Measurements from ENCODE around the gene PGGHG. TPM values are rescaled to one million over a fixed set of nuclear protein-coding genes. Genes with fewer than 3 reads are reported as not detected.

Gene PGGHG
- total RNA-seq, 2 experiments from 2014 or later, result 670 to 671 TPM

DNA sequence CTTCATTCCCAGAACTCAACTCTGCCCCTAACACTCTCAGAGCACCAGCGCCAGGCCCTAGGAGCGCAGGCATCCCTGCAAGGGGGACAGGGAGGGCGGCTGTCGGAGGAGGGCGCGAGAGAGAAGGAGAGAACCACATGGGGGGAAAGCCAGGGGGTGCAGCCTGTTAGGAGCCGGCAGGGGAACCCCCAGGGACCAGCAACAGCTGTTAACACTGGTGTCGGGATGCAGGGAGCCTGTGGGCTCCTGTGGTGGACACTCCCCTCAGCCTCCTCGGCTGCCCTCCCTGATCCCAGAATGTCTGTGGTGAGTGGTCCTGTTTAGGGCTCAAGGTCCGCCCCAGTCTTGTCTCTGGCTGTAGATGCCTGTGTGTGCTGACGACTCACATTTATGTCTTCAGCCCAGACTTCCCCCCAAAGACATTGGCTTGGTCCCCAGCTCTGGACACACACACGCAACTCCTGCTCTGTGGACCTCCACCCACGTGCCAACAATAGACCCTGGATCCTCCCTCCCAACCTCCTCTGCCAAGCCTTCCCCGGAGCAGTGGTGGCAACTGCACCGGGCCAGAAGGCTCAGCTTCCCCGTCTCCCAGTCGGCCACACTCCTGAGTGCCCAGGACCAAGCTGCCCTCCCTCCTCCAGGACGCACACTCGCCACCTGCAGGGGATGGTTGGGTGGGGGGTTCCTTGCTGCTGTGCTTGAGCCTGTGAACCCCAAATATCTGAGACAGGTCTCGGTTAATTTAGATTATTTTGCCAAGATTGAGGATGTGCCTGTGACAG, 11.2 kb downstream of the PGGHG start:
- Histone ChIP-seq H3K9me3 (ENCODE audit: control insufficient read depth in 1 of 2, insufficient read depth in 1 of 2, low read length in 2 of 2) (no peaks in the 10 kb centered on the region), H3K4me1 (ENCODE audit: insufficient read depth, low read length) (peaks cover 45% of the 10 kb centered on the region), H3K27me3 (ENCODE audit: control insufficient read depth in 1 of 2, insufficient read depth in 2 of 2, low read length in 2 of 2) (no peaks in the 10 kb centered on the region), H3K27ac (ENCODE audit: low read depth in 1 of 2, low read length in 2 of 2) (no peak overlapping the region), H3K36me3 (ENCODE audit: insufficient read depth, low read length) (no peaks in the 10 kb centered on the region), H3K4me3 (ENCODE audit: low read length) (no peak overlapping the region)
- intact Hi-C loops (cut with DNase I, micrococcal nuclease), result loop anchor here in 1 of 2 experiments (10.0 kb wide), 1 partner anchor 215 kb away; no protein-coding TSS in a partner anchor
- peak in 3 of 14 experiments; percentile 21 to 60 (median 44) for DNase-seq
- TF ChIP-seq, protein P1, sequence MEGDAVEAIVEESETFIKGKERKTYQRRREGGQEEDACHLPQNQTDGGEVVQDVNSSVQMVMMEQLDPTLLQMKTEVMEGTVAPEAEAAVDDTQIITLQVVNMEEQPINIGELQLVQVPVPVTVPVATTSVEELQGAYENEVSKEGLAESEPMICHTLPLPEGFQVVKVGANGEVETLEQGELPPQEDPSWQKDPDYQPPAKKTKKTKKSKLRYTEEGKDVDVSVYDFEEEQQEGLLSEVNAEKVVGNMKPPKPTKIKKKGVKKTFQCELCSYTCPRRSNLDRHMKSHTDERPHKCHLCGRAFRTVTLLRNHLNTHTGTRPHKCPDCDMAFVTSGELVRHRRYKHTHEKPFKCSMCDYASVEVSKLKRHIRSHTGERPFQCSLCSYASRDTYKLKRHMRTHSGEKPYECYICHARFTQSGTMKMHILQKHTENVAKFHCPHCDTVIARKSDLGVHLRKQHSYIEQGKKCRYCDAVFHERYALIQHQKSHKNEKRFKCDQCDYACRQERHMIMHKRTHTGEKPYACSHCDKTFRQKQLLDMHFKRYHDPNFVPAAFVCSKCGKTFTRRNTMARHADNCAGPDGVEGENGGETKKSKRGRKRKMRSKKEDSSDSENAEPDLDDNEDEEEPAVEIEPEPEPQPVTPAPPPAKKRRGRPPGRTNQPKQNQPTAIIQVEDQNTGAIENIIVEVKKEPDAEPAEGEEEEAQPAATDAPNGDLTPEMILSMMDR (IDR thresholded peaks at IDR 0.05), result no peak
- Mint-ChIP-seq H3K27ac (no peak overlapping the region), H3K4me1 (ENCODE audit: low read depth) (peaks cover 14% of the 10 kb centered on the region), H3K27me3 (no peaks in the 10 kb centered on the region), H3K4me3 (no peak overlapping the region), H3K36me3 (ENCODE audit: low read depth) (peaks cover 2% of the 10 kb centered on the region), H3K9me3 (no peaks in the 10 kb centered on the region)
- ATAC-seq (ENCODE audit: poor library complexity), result no peak
- POLR2A ChIA-PET, result no interaction called here
- CTCF ChIA-PET, result interaction anchor here (2.4 kb wide), 1 partner anchor 49 kb away, joined by 7 read pairs; no protein-coding TSS in a partner anchor

DNA sequence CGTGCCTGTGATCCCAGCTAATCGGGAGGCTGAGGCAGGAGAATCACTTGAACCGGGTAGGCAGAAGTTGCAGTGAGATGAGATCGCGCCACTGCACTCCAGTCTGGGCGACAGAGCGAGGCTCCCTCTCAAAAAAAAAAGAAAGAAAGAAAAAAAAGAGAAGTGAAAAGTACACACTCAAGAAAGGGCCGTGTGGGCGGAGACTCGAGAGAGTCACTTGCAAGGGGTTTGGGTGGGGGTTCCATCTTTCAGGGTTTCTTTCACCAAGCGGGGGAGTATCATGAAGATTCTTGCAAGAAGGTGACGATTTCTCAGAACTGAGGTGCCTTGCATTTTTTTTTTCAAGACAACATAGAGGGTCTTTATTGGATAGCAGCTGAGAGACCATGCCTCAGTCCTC, 14.4 kb downstream of the PGGHG start:
- Mint-ChIP-seq H3K27ac (no peak overlapping the region), H3K4me1 (ENCODE audit: low read depth) (peaks cover 27% of the 10 kb centered on the region), H3K4me3 (peak overlapping the region; percentile 25), H3K9me3 (no peaks in the 10 kb centered on the region), H3K27me3 (no peaks in the 10 kb centered on the region), H3K36me3 (ENCODE audit: low read depth) (peaks cover 5% of the 10 kb centered on the region)
- Histone ChIP-seq H3K9me3 (ENCODE audit: control insufficient read depth in 1 of 2, insufficient read depth in 1 of 2, low read length in 2 of 2) (no peaks in the 10 kb centered on the region), H3K36me3 (ENCODE audit: insufficient read depth, low read length) (no peaks in the 10 kb centered on the region), H3K27me3 (ENCODE audit: control insufficient read depth in 1 of 2, insufficient read depth in 2 of 2, low read length in 2 of 2) (no peaks in the 10 kb centered on the region), H3K27ac (ENCODE audit: low read depth in 1 of 2, low read length in 2 of 2) (no peak overlapping the region), H3K4me1 (ENCODE audit: insufficient read depth, low read length) (peaks cover 59% of the 10 kb centered on the region), H3K4me3 (ENCODE audit: low read length) (no peak overlapping the region)
- intact Hi-C loops (cut with DNase I, micrococcal nuclease), result loop anchor here in 1 of 2 experiments (2.0 to 10.0 kb wide), 2 partner anchors 51 to 211 kb away; no protein-coding TSS in a partner anchor
- POLR2A ChIA-PET, result interaction anchor here (1.4 to 3.7 kb wide), 2 partner anchors 13 to 147 kb away, joined by 3 to 30 read pairs; no protein-coding TSS in a partner anchor
- ATAC-seq (ENCODE audit: poor library complexity) (no peak), DNase-seq (no peak)
- CTCF ChIA-PET, result no interaction called here
- TF ChIP-seq, protein P1 (IDR thresholded peaks at IDR 0.05), result no peak

DNA sequence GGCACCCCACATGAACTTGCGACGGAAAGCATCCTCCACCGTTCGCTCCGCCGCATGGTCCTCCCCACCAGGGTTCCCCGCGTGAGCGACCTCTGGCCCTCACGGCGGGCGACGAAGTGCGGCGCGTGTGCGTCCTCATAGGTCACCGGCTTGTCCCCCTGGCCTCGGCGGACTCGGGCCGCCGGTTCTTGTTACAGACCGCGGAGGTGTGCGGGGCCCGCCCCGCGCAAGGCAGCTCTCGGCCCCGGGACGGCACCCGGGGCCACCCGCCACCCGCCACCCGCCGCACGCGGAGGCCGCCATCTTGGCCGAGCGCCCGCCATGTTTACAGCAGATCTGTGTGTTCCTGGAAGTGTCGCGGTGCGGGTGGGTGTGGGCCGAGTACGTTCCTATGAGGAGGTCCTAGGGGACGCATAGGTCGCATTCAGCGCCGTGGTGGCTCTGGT, 15.2 kb downstream of the PGGHG start:
- intact Hi-C loops (cut with DNase I, micrococcal nuclease), result loop anchor here (2.0 to 10.0 kb wide), 3 partner anchors 15 to 211 kb away; partner anchors contain the start of genes PGGHG (in 1 of the 2) and PTDSS2 (in 1 of the 2)
- CTCF ChIA-PET, result interaction anchor here (0.8 to 3.8 kb wide), 5 partner anchors 16 to 146 kb away, joined by 4 to 31 read pairs (median 9); partner anchors contain the start of genes PGGHG and PTDSS2
- Mint-ChIP-seq H3K4me1 (ENCODE audit: low read depth) (peaks cover 31% of the 10 kb centered on the region), H3K27me3 (no peaks in the 10 kb centered on the region), H3K27ac (no peak overlapping the region), H3K4me3 (no peak overlapping the region), H3K9me3 (no peaks in the 10 kb centered on the region), H3K36me3 (ENCODE audit: low read depth) (peaks cover 9% of the 10 kb centered on the region)
- POLR2A ChIA-PET, result interaction anchor here (1.2 to 3.7 kb wide), 5 partner anchors 12 to 147 kb away, joined by 3 to 30 read pairs (median 17); partner anchors contain the start of genes BET1L, PGGHG and RIC8A
- Histone ChIP-seq H3K4me3 (ENCODE audit: low read length) (no peak overlapping the region), H3K4me1 (ENCODE audit: insufficient read depth, low read length) (peaks cover 55% of the 10 kb centered on the region), H3K36me3 (ENCODE audit: insufficient read depth, low read length) (no peaks in the 10 kb centered on the region), H3K27me3 (ENCODE audit: control insufficient read depth in 1 of 2, insufficient read depth in 2 of 2, low read length in 2 of 2) (no peaks in the 10 kb centered on the region), H3K9me3 (ENCODE audit: control insufficient read depth in 1 of 2, insufficient read depth in 1 of 2, low read length in 2 of 2) (no peaks in the 10 kb centered on the region), H3K27ac (ENCODE audit: low read depth in 1 of 2, low read length in 2 of 2) (no peak overlapping the region)
- TF ChIP-seq, protein P1 (IDR thresholded peaks at IDR 0.05), result no peak
- DNase-seq (no peak), ATAC-seq (ENCODE audit: poor library complexity) (no peak)
